ENCODE results near the gene FTO. TPM values are rescaled to one million over a fixed set of nuclear protein-coding genes. Genes with fewer than 3 reads are reported as not detected.

Gene FTO
- total RNA-seq, 2 donors from 2014 or later = 73.6 to 90.6 TPM

- H3K27ac ChIP-seq = no peak overlapping the region
- H3K27me3 ChIP-seq = no peaks in the 10 kb centered on the region
- H3K4me1 ChIP-seq = peaks cover 0 to 22% of the 10 kb centered on the region in 2 donors
- DNase-seq (ENCODE audit: low spot score) = no peak
- no peak overlapping the region for H3K4me3 ChIP-seq
- H3K9me3 ChIP-seq = no peaks in the 10 kb centered on the region
- H3K36me3 ChIP-seq = no peaks in the 10 kb centered on the region
- TF ChIP-seq CTCF (IDR thresholded peaks at IDR 0.05) = no peak
Observed at GRCh38 chr16:53744449-53744848, 40.5 kb downstream of the FTO start.

- Histone ChIP-seq H3K4me3 (no peak overlapping the region), H3K27me3 (no peaks in the 10 kb centered on the region), H3K27ac (no peak overlapping the region), H3K36me3 (no peaks in the 10 kb centered on the region), H3K4me1 (peaks cover 0 to 22% of the 10 kb centered on the region in 2 donors), H3K9me3 (no peaks in the 10 kb centered on the region)
- DNase-seq (ENCODE audit: low spot score) = no peak
- TF ChIP-seq CTCF (IDR thresholded peaks at IDR 0.05) = no peak
Observed at GRCh38 chr16:53745086-53745485, 41.1 kb downstream of the FTO start.

GRCh38 chr16:53745753-53746266, 41.9 kb downstream of the FTO start:
- DNase-seq (ENCODE audit: low spot score) = no peak
- Histone ChIP-seq H3K4me3 (no peak overlapping the region), H3K9me3 (no peaks in the 10 kb centered on the region), H3K27ac (no peak overlapping the region), H3K36me3 (no peaks in the 10 kb centered on the region), H3K4me1 (peaks cover 0 to 22% of the 10 kb centered on the region in 2 donors), H3K27me3 (no peaks in the 10 kb centered on the region)
- TF ChIP-seq CTCF (IDR thresholded peaks at IDR 0.05) = no peak

- H3K27me3 ChIP-seq = no peaks in the 10 kb centered on the region
- TF ChIP-seq CTCF (IDR thresholded peaks at IDR 0.05) = no peak
- H3K27ac ChIP-seq = no peak overlapping the region
- no peaks in the 10 kb centered on the region for H3K36me3 ChIP-seq
- H3K9me3 ChIP-seq = no peaks in the 10 kb centered on the region
- H3K4me3 ChIP-seq = no peak overlapping the region
- DNase-seq (ENCODE audit: low spot score) = no peak
- peaks cover 0 to 20% of the 10 kb centered on the region in 2 donors for H3K4me1 ChIP-seq
Observed at GRCh38 chr16:53752560-53752959, 48.6 kb downstream of the FTO start.

GRCh38 chr16:53753431-53753830, 49.5 kb downstream of the FTO start:
- Histone ChIP-seq H3K27me3 (no peaks in the 10 kb centered on the region), H3K4me3 (no peak overlapping the region), H3K27ac (no peak overlapping the region), H3K36me3 (no peaks in the 10 kb centered on the region), H3K9me3 (no peaks in the 10 kb centered on the region), H3K4me1 (peaks cover 0 to 20% of the 10 kb centered on the region in 2 donors)
- TF ChIP-seq CTCF (IDR thresholded peaks at IDR 0.05) = no peak
- DNase-seq (ENCODE audit: low spot score) = no peak

All from right atrium auricular region (tissue), 2 donors.